Panc1 (cell line): ENCODE measurements around the gene CALHM6. TPM values are rescaled to one million over a fixed set of nuclear protein-coding genes. Genes with fewer than 3 reads are reported as not detected.

ENCODE experiments used
- ATAC-seq: fragments of 200-7000 bp; cut with Tn5 transposase; 2 replicates; pipeline ENCODE4 v1.9.1; 2020; ENCODE audit warnings: mild to moderate bottlenecking, moderate library complexity
- BruUV-seq: library from RNA; stranded (reverse); fragments of 400-500 nt; replicated peaks from 2 replicates; lab custom pipeline; 2021; lab: Mats Ljungman, UMichigan
- CTCF ChIA-PET: fragments of 300-600 bp; sonication (Branson Sonifier 250); formaldehyde crosslinking; loops from one replicate; lab custom pipeline; 2022; ENCODE audit warnings: antibody characterized with exemption; lab: Charles Lee
- POLR2A ChIA-PET: fragments of 300-600 bp; sonication (Branson Sonifier 250); formaldehyde crosslinking; loops from one replicate; lab custom pipeline; 2022; ENCODE audit warnings: antibody characterized with exemption; lab: Charles Lee
- DNase-seq: peaks from one replicate; pipeline ENCODE4 v3.0.0-alpha.2; 2010; ENCODE audit warnings: low read depth, low spot score
- H3K27ac ChIP-seq: 2 replicates; pipeline ENCODE4 v1.5.1; 2011; ENCODE audit warnings: mild to moderate bottlenecking, low read length, inconsistent platforms
- H3K27me3 ChIP-seq: fragments of 200-500 bp; sonication (Bioruptor generic); 2 replicates; pipeline ENCODE4 v1.6.0; 2014; ENCODE audit warnings: low read length, inconsistent platforms; ENCODE audit not compliant: control insufficient read depth, insufficient read depth
- H3K36me3 ChIP-seq: fragments of 200-500 bp; sonication (Bioruptor generic); 2 replicates; pipeline ENCODE4 v1.5.1; 2014; ENCODE audit warnings: inconsistent platforms, mild to moderate bottlenecking, low read length, moderate library complexity; ENCODE audit not compliant: control insufficient read depth, insufficient read depth
- H3K4me1 ChIP-seq: 2 replicates; pipeline ENCODE4 v1.5.1; 2011; ENCODE audit warnings: inconsistent platforms, mild to moderate bottlenecking, low read length, moderate library complexity; ENCODE audit not compliant: control insufficient read depth, insufficient read depth
- H3K4me3 ChIP-seq, 2 experiments: 2 replicates each; pipeline ENCODE4 v1.5.1; 2011 to 2012; ENCODE audit warnings: low read depth in 2 of 2, low read length in 2 of 2, mild to moderate bottlenecking in 2 of 2, inconsistent platforms in 1 of 2, moderate library complexity in 1 of 2
- H3K9me3 ChIP-seq: fragments of 200-500 bp; sonication (Bioruptor generic); 2 replicates; pipeline ENCODE4 v1.5.1; 2014; ENCODE audit warnings: low read depth, mild to moderate bottlenecking, inconsistent platforms, low read length, moderate library complexity; ENCODE audit not compliant: control insufficient read depth, insufficient read depth
- SIN3A ChIP-seq: IDR thresholded peaks from 2 replicates; pipeline ENCODE4 v1.6.1; 2012; ENCODE audit warnings: low read depth, mild to moderate bottlenecking, low read length, moderate library complexity, borderline replicate concordance; ENCODE audit not compliant: insufficient read depth
- TCF7L2 ChIP-seq: IDR thresholded peaks from 2 replicates; pipeline ENCODE4 v1.6.1; 2011; ENCODE audit warnings: mild to moderate bottlenecking, low read depth, low read length, inconsistent platforms
- in situ Hi-C: cut with HindIII; loops from 2 replicates; pipeline ENCODE4 v1.10.0; 2016; ENCODE audit warnings: low sequenced_read_pairs, low pct_unique_long_range_greater_than_20kb
- intact Hi-C: fragments of 100-400 bp; cut with micrococcal nuclease; formaldehyde crosslinking; loops from one replicate; pipeline ENCODE4 v1.10.0; 2022; ENCODE audit not compliant: unreplicated experiment
- total RNA-seq: library from RNA; stranded (reverse); gene quantifications from one replicate; pipeline ENCODE4 v1.2.1, GENCODE V29; 2021; ENCODE audit not compliant: unreplicated experiment
- TF ChIP-seq, protein P1 (sequence below): fragments of 450-650 bp; IDR thresholded peaks from 2 replicates; pipeline ENCODE4 v1.5.1; 2017; ENCODE audit warnings: mild to moderate bottlenecking

Gene CALHM6
- total RNA-seq, 1 experiment from 2014 or later: not detected

DNA sequence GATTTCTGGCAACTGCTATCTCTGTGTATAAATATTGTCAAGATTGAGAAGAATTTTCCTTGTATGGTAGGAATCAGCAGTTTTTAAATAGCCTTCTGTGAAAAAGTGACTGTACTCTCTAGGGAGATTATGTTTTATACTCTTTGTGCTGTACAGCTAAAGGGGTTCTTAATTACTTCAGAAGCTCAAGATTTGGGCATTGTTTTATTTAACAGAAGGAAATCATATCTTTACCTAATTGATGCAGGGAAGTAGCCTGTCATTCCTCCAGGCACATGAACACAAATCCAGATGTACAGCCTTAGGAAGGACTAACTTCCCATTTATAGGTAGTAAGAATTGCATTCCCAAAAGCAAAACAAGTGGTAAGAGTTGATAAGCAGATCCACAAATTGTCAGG lies 51.6 kb downstream of the CALHM6 start:
- Histone ChIP-seq H3K4me1 (0 out of 2 replicates have a peak, but pooled peaks cover 4% of the 10 kb centered on the region), H3K4me3 (no peak overlapping the region), H3K27ac (no peak overlapping the region), H3K27me3 (peaks cover 29% of the 10 kb centered on the region; the same call in 1 of the 2 replicates), H3K36me3 (no peaks in the 10 kb centered on the region), H3K9me3 (no peaks in the 10 kb centered on the region)
- intact Hi-C loops (no loop called here), in situ Hi-C loops (no loop called here)
- ATAC-seq (no peak), DNase-seq (no peak)
- ChIA-PET CTCF (no interaction called here), POLR2A (no interaction called here)
- TF ChIP-seq TCF7L2: no peak
- TF ChIP-seq, protein P1, sequence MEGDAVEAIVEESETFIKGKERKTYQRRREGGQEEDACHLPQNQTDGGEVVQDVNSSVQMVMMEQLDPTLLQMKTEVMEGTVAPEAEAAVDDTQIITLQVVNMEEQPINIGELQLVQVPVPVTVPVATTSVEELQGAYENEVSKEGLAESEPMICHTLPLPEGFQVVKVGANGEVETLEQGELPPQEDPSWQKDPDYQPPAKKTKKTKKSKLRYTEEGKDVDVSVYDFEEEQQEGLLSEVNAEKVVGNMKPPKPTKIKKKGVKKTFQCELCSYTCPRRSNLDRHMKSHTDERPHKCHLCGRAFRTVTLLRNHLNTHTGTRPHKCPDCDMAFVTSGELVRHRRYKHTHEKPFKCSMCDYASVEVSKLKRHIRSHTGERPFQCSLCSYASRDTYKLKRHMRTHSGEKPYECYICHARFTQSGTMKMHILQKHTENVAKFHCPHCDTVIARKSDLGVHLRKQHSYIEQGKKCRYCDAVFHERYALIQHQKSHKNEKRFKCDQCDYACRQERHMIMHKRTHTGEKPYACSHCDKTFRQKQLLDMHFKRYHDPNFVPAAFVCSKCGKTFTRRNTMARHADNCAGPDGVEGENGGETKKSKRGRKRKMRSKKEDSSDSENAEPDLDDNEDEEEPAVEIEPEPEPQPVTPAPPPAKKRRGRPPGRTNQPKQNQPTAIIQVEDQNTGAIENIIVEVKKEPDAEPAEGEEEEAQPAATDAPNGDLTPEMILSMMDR: no peak
- TF ChIP-seq SIN3A: no peak
- BruUV-seq: no TSS peak

Other genes with a start within 250 kb of the CALHM6 start
- 7.6 TPM for gene TSPYL4, start 207.3 kb upstream of the CALHM6 start, total RNA-seq
- 103 TPM for gene TSPYL1, start 181.4 kb upstream of the CALHM6 start, total RNA-seq
- 5.4 TPM for gene DSE, start 90.4 kb upstream of the CALHM6 start, total RNA-seq
- gene CALHM5, start 50.3 kb downstream of the CALHM6 start, total RNA-seq: not detected
- not detected for gene TRAPPC3L, start 84.3 kb downstream of the CALHM6 start, total RNA-seq
- not detected for gene CALHM4, start 92.4 kb downstream of the CALHM6 start, total RNA-seq
- 68.0 TPM for gene RWDD1, start 110.1 kb downstream of the CALHM6 start, total RNA-seq
- gene RSPH4A, start 155.1 kb downstream of the CALHM6 start, total RNA-seq: 0.44 TPM
- 26.0 TPM for gene ZUP1, start 207.4 kb downstream of the CALHM6 start, total RNA-seq
- gene KPNA5, start 219.8 kb downstream of the CALHM6 start, total RNA-seq: 16.2 TPM